Gastrocnemius medialis (tissue), 4 donors: Measurements from ENCODE around the gene CNPY3. TPM values are rescaled to one million over a fixed set of nuclear protein-coding genes. Genes with fewer than 3 reads are reported as not detected.
"Not testable (repeated sequence)": the region's sequence is repeated elsewhere in the genome, so short reads cannot be mapped to it uniquely, and the experiment has no call there.

Experiments
- ATAC-seq, 2 donors: fragments of 150-250 bp; one replicate each; pipeline ENCODE4 v1.9.1; 2016
- DNase-seq, 2 donors: peaks; one replicate each; pipeline ENCODE4 v3.0.0-alpha.2; 2019
- H3K27ac ChIP-seq, 4 donors: fragments of 200-600 bp; sonication (generic); 1 replicate in 1 of 4; 2 replicates in 3 of 4; pipeline ENCODE4 v1.5.1; 2016 to 2018; ENCODE audit warnings: mild to moderate bottlenecking in 2 of 4, moderate library complexity in 1 of 4
- H3K27me3 ChIP-seq, 3 donors: fragments of 200-600 bp; sonication (generic) in 2 of 3; 1 replicate in 1 of 3; 2 replicates in 2 of 3; pipeline versions ENCODE4 v1.5.1 to v1.6.0; 2016 to 2019; ENCODE audit warnings: mild to moderate bottlenecking in 1 of 3, moderate library complexity in 1 of 3
- H3K36me3 ChIP-seq, 2 donors: fragments of 200-600 bp; sonication (generic) in 1 of 2; one replicate each; pipeline ENCODE4 v1.5.1; 2017 to 2018
- H3K4me1 ChIP-seq, 2 donors: fragments of 200-600 bp; sonication (generic) in 1 of 2; one replicate each; pipeline ENCODE4 v1.5.1; 2016 to 2017; ENCODE audit warnings: mild to moderate bottlenecking in 2 of 2
- H3K4me3 ChIP-seq, 4 donors: fragments of 200-600 bp; sonication (generic) in 3 of 4; 1 replicate in 1 of 4; 2 replicates in 3 of 4; pipeline ENCODE4 v1.5.1; 2016 to 2019; ENCODE audit warnings: mild to moderate bottlenecking in 2 of 4
- H3K9me3 ChIP-seq, 3 donors: fragments of 200-600 bp; sonication (generic) in 2 of 3; 1 replicate in 1 of 3; 2 replicates in 2 of 3; pipeline ENCODE4 v1.5.1; 2016 to 2019
- CTCF ChIP-seq, 5 experiments: fragments of 450-650 bp in 3 of 5; fragments of 200-600 bp in 2 of 5; sonication (generic) in 2 of 5; IDR thresholded peaks in 4 of 5; conservative IDR thresholded peaks in 1 of 5; 1 replicate in 4 of 5; 2 replicates in 1 of 5; pipeline ENCODE4 v1.5.1; 2016 to 2019; ENCODE audit warnings: antibody characterized with exemption in 5 of 5, mild to moderate bottlenecking in 3 of 5, moderate library complexity in 3 of 5
- POLR2A ChIP-seq, 2 donors: fragments of 450-650 bp; IDR thresholded peaks; one replicate each; pipeline ENCODE4 v1.6.1; 2017; ENCODE audit warnings: antibody characterized with exemption in 2 of 2, mild to moderate bottlenecking in 2 of 2, moderate library complexity in 2 of 2
- in situ Hi-C, 4 donors: fragments of 200-750 bp; cut with MboI; loops; one replicate each; pipeline versions ENCODE4 v1.15.0 to v1.8.0; 2017; ENCODE audit warnings: low sequenced_read_pairs in 4 of 4
- intact Hi-C: fragments of 100-400 bp; cut with DNase I; formaldehyde crosslinking; loops from one replicate; pipeline ENCODE4 v1.15.1; 2023; ENCODE audit warnings: low total_unique reads
- total RNA-seq, 4 donors: library from RNA; depleted of rRNA; stranded (reverse); fragments of >200 nt; gene quantifications; one replicate each; pipeline versions ENCODE4 v1.1.0 to v1.2.3, GENCODE V29; 2016

The CNPY3 gene
- total RNA-seq = 10 to 100 TPM in 2 of 4 donors, 1 to 10 TPM in 2; 7.1 to 13.5 (median 9.3) TPM

- H3K27ac ChIP-seq = peak within 1 kb of the TSS; percentile 79 to 94 (median 88)
- peaks cover 0 to 3% of the 10 kb centered on the region in 2 donors for H3K36me3 ChIP-seq
- in situ Hi-C loops = no loop called here
- peak; percentile 96 for ATAC-seq
- intact Hi-C loops = loop anchor here (1.0 to 2.0 kb wide), 2 partner anchors 56 to 125 kb away; partner anchors contain the start of gene PPP2R5D
- H3K4me3 ChIP-seq = peak within 1 kb of the TSS; percentile 74 to 93 (median 82)
- no peaks in the 10 kb centered on the region for H3K9me3 ChIP-seq
- H3K4me1 ChIP-seq = peaks cover 17 to 19% of the 10 kb centered on the region in 2 donors
- peak; percentile 90 to 92 for DNase-seq
- H3K27me3 ChIP-seq = no peaks in the 10 kb centered on the region
- TF ChIP-seq CTCF (IDR thresholded peaks at IDR 0.05 in 4 of 5, conservative IDR thresholded peaks at IDR 0.05 in 1 of 5) (peak in 2 of 5 experiments; percentile 17 to 24), POLR2A (IDR thresholded peaks at IDR 0.05) (peak; percentile 41 to 47)
Observed at GRCh38 chr6:42928986-42929820, at the start of gene CNPY3. TSS of gene CNPY3 (plus strand) at chr6:42929480. CDS start at chr6:42929571, 91 bp downstream.

- Histone ChIP-seq H3K4me3 (peak overlapping the region; percentile 75 to 92 (median 80)), H3K36me3 (peaks cover 0 to 40% of the 10 kb centered on the region in 2 donors), H3K27ac (peak overlapping the region; percentile 85 to 96 (median 94)), H3K4me1 (peaks cover 23 to 24% of the 10 kb centered on the region in 2 donors)
- DNase-seq, intact Hi-C loops, ATAC-seq, H3K27me3 ChIP-seq, H3K9me3 ChIP-seq, in situ Hi-C loops: not testable (repeated sequence)
Observed at GRCh38 chr6:42880240-42880817, 49.0 kb upstream of the CNPY3 start.

GRCh38 chr6:42880871-42881270 is 48.4 kb upstream of the CNPY3 start:
- H3K36me3 ChIP-seq = peaks cover 0 to 45% of the 10 kb centered on the region in 2 donors

GRCh38 chr6:42885702-42886101 is 43.6 kb upstream of the CNPY3 start:
- Histone ChIP-seq H3K36me3 (peaks cover 0 to 60% of the 10 kb centered on the region in 2 donors), H3K4me1 (peaks cover 10 to 19% of the 10 kb centered on the region in 2 donors), H3K4me3 (no peak overlapping the region), H3K9me3 (no peaks in the 10 kb centered on the region), H3K27me3 (no peaks in the 10 kb centered on the region), H3K27ac (no peak overlapping the region)
- TF ChIP-seq POLR2A (IDR thresholded peaks at IDR 0.05) (no peak), CTCF (IDR thresholded peaks at IDR 0.05 in 4 of 5, conservative IDR thresholded peaks at IDR 0.05 in 1 of 5) (no peak)
- in situ Hi-C loops = no loop called here
- DNase-seq (no peak), ATAC-seq (no peak)
- intact Hi-C loops = no loop called here

More at GRCh38 chr6:42880871-42881270, 48.4 kb upstream of the CNPY3 start:
- H3K27me3 ChIP-seq, H3K9me3 ChIP-seq, intact Hi-C loops, ATAC-seq, DNase-seq, in situ Hi-C loops: not testable (repeated sequence)
- H3K4me3 ChIP-seq = peak overlapping the region; percentile 75 to 92 (median 80)
- peaks cover 23 to 24% of the 10 kb centered on the region in 2 donors for H3K4me1 ChIP-seq
- peak overlapping the region; percentile 85 to 96 (median 94) for H3K27ac ChIP-seq

GRCh38 chr6:42888201-42888600 is 41.1 kb upstream of the CNPY3 start:
- DNase-seq, ATAC-seq, H3K9me3 ChIP-seq, H3K27ac ChIP-seq, intact Hi-C loops, H3K4me3 ChIP-seq, H3K27me3 ChIP-seq, in situ Hi-C loops: not testable (repeated sequence)
- H3K4me1 ChIP-seq = peaks cover 13% of the 10 kb centered on the region in 2 donors
- peaks cover 0 to 42% of the 10 kb centered on the region in 2 donors for H3K36me3 ChIP-seq

- intact Hi-C loops (loop anchor here (1.0 kb wide), 2 partner anchors 11 to 144 kb away; partner anchors contain the start of genes RPL7L1 and TBCC), in situ Hi-C loops (no loop called here)
- Histone ChIP-seq H3K4me3 (peak overlapping the region; percentile 93 to 99 (median 96)), H3K36me3 (peaks cover 0 to 26% of the 10 kb centered on the region in 2 donors), H3K27ac (peak overlapping the region; percentile 89 to 99 (median 98)), H3K4me1 (peaks cover 13% of the 10 kb centered on the region in 2 donors), H3K27me3 (no peaks in the 10 kb centered on the region), H3K9me3 (no peaks in the 10 kb centered on the region)
- ATAC-seq (no peak), DNase-seq (no peak)
- no peak for TF ChIP-seq POLR2A (IDR thresholded peaks at IDR 0.05)
- no peak for TF ChIP-seq CTCF (IDR thresholded peaks at IDR 0.05 in 4 of 5, conservative IDR thresholded peaks at IDR 0.05 in 1 of 5)
Observed at GRCh38 chr6:42889815-42890214, 39.5 kb upstream of the CNPY3 start.
